ENCODE measurements around the gene CEACAM19. TPM values are rescaled to one million over a fixed set of nuclear protein-coding genes. Genes with fewer than 3 reads are reported as not detected.

Gene CEACAM19
- total and polyA plus RNA-seq, 9 of the 15 experiments (the other 6 are each of a cell fraction or from before 2014, with no cell fraction given), result 0.15 to 0.30 (median 0.23) TPM; not detected in 5

GRCh38 chr19:44726465-44726864 lies 55.2 kb downstream of the CEACAM19 start (continued):
- TF ChIP-seq ARID4B (CRISPR knock-in tag; IDR thresholded peaks at IDR 0.05) (no peak), ETV6 (IDR thresholded peaks at IDR 0.05; ENCODE audit: borderline replicate concordance in 1 of 2, low read depth in 2 of 2, low read length in 1 of 2) (no peak), ETV6 (CRISPR knock-in tag; IDR thresholded peaks at IDR 0.05; ENCODE audit: borderline replicate concordance) (no peak), ZNF696 (CRISPR knock-in tag; conservative IDR thresholded peaks at IDR 0.05) (no peak), MCM5 (IDR thresholded peaks at IDR 0.05; ENCODE audit: low read depth) (no peak), PCBP1 (IDR thresholded peaks at IDR 0.05; ENCODE audit: low read depth, low read length, poor library complexity, severe bottlenecking) (no peak), MBD1 (CRISPR knock-in tag; IDR thresholded peaks at IDR 0.05) (no peak), RHOXF2B (CRISPR knock-in tag; conservative IDR thresholded peaks at IDR 0.05) (no peak), JUND (IDR thresholded peaks at IDR 0.05; ENCODE audit: borderline replicate concordance, low read depth, low read length) (no peak), JUND (tag; IDR thresholded peaks at IDR 0.05; ENCODE audit: borderline replicate concordance, low read depth, low read length) (no peak), HMGN3 (IDR thresholded peaks at IDR 0.05; ENCODE audit: borderline replicate concordance, extremely low read depth, insufficient read length, low read depth, low read length) (no peak), MBD2 (IDR thresholded peaks at IDR 0.05; ENCODE audit: borderline replicate concordance, low read depth) (no peak)
